Lower leg skin (tissue), 4 donors: ENCODE data around the gene C6orf62. TPM values are rescaled to one million over a fixed set of nuclear protein-coding genes. Genes with fewer than 3 reads are reported as not detected.

Experiments
- DNase-seq, 2 donors: peaks; one replicate each; pipeline ENCODE4 v3.0.0-alpha.2; 2019; ENCODE audit warnings: low spot score in 2 of 2
- H3K4me3 ChIP-seq: fragments of 200-600 bp; sonication (generic); 2 replicates; pipeline ENCODE4 v1.5.1; 2017; ENCODE audit warnings: mild to moderate bottlenecking, low read depth; ENCODE audit not compliant: poor library complexity, severe bottlenecking
- POLR2A ChIP-seq, 2 donors: fragments of 450-650 bp; IDR thresholded peaks; one replicate each; pipeline ENCODE4 v1.6.1; 2016 to 2017; ENCODE audit warnings: antibody characterized with exemption in 2 of 2, mild to moderate bottlenecking in 1 of 2, moderate library complexity in 1 of 2
- WGBS, 2 donors: methylation state at CpG; one replicate each; pipeline ENCODE4 v1.1.5; 2018; 5-methylcytosine and 5-hydroxymethylcytosine counted together
- intact Hi-C: fragments of 100-400 bp; cut with DNase I; formaldehyde crosslinking; loops from one replicate; pipeline ENCODE4 v1.15.0; 2023; ENCODE audit warnings: low total_unique reads
- total RNA-seq, 4 donors: library from RNA; depleted of rRNA; stranded (reverse); fragments of >200 nt; gene quantifications; one replicate each; pipeline ENCODE4 v1.1.0, GENCODE V29; 2016
- TF ChIP-seq, protein P1 (sequence below), 3 donors: fragments of 450-650 bp; IDR thresholded peaks; one replicate each; pipeline ENCODE4 v1.5.1; 2016; ENCODE audit warnings: antibody characterized with exemption in 3 of 3, mild to moderate bottlenecking in 3 of 3, moderate library complexity in 2 of 3

C6orf62 gene
- total RNA-seq, 4 donors from 2014 or later = 50.9 to 63.3 (median 52.8) TPM

GRCh38 chr6:24658573-24659560 is 60.1 kb downstream of the C6orf62 start:
- H3K4me3 ChIP-seq = no peak overlapping the region
- intact Hi-C loops = no loop called here
- TF ChIP-seq, protein P1, sequence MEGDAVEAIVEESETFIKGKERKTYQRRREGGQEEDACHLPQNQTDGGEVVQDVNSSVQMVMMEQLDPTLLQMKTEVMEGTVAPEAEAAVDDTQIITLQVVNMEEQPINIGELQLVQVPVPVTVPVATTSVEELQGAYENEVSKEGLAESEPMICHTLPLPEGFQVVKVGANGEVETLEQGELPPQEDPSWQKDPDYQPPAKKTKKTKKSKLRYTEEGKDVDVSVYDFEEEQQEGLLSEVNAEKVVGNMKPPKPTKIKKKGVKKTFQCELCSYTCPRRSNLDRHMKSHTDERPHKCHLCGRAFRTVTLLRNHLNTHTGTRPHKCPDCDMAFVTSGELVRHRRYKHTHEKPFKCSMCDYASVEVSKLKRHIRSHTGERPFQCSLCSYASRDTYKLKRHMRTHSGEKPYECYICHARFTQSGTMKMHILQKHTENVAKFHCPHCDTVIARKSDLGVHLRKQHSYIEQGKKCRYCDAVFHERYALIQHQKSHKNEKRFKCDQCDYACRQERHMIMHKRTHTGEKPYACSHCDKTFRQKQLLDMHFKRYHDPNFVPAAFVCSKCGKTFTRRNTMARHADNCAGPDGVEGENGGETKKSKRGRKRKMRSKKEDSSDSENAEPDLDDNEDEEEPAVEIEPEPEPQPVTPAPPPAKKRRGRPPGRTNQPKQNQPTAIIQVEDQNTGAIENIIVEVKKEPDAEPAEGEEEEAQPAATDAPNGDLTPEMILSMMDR (IDR thresholded peaks at IDR 0.05) = no peak
- no peak for TF ChIP-seq POLR2A (IDR thresholded peaks at IDR 0.05)
- 56 to 71% methylated on average over 9 of the region's 9 CpGs for WGBS, 2 donors
- no peak for DNase-seq

DNA sequence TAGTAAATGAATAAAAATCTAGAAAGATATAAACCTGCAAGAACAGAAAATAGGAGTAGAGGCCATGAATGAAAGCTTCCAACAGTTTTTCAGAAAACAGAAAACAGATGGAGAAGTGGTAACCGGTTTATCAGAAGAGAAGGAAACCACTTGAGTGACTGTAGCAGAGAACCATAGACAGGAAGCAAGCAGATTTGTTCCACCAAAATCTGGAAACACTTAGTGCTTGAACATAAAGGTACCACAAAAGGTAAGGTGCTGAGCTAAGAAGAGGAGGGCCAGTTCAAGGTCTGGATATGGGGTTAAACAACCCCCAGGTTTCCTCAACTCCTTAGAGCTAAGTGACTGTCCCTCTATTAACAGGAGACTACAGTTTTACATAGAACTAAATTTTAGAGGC is 63.7 kb downstream of the C6orf62 start:
- WGBS, 2 donors = 55 to 87% methylated on average over 1 of the region's 1 CpG
- TF ChIP-seq, protein P1 (IDR thresholded peaks at IDR 0.05) = no peak
- no peak for TF ChIP-seq POLR2A (IDR thresholded peaks at IDR 0.05)
- H3K4me3 ChIP-seq = no peak overlapping the region
- no peak for DNase-seq
- intact Hi-C loops = no loop called here

Other genes starting within 250 kb of the C6orf62 start
- 10 to 100 TPM; 24.4 to 69.6 (median 50.8) TPM for gene GPLD1, start 229.6 kb downstream of the C6orf62 start, total RNA-seq
- 10 to 100 TPM; 10.9 to 16.5 (median 14.3) TPM for gene ALDH5A1, start 224.2 kb downstream of the C6orf62 start, total RNA-seq
- gene KIAA0319, start 73.0 kb downstream of the C6orf62 start, total RNA-seq = 1 to 10 TPM in 1 of 4 donors, under 1 TPM in 3; 0.38 to 1.1 (median 0.54) TPM
- 10 to 100 TPM; 25.3 to 36.6 (median 26.6) TPM for gene TDP2, start 52.3 kb downstream of the C6orf62 start, total RNA-seq
- gene ACOT13, start 52.1 kb downstream of the C6orf62 start, total RNA-seq = 10 to 100 TPM in 2 of 4 donors, 1 to 10 TPM in 2; 4.6 to 22.6 (median 10.6) TPM
- gene GMNN, start 55.8 kb upstream of the C6orf62 start, total RNA-seq = 100 to 1,000 TPM in 1 of 4 donors, 10 to 100 TPM in 3; 31.2 to 168 (median 53.3) TPM
- not detected for gene ARMH2, start 79.8 kb upstream of the C6orf62 start, total RNA-seq
- 10 to 100 TPM in 2 of 4 donors, 1 to 10 TPM in 2; 5.2 to 21.3 (median 8.6) TPM for gene RIPOR2, start 216.8 kb upstream of the C6orf62 start, total RNA-seq